ENCODE results near the gene FBXO28.
"Not testable (repeated sequence)": the region's sequence is repeated elsewhere in the genome, so short reads cannot be mapped to it uniquely, and the experiment has no call there.

Gene FBXO28, protein sequence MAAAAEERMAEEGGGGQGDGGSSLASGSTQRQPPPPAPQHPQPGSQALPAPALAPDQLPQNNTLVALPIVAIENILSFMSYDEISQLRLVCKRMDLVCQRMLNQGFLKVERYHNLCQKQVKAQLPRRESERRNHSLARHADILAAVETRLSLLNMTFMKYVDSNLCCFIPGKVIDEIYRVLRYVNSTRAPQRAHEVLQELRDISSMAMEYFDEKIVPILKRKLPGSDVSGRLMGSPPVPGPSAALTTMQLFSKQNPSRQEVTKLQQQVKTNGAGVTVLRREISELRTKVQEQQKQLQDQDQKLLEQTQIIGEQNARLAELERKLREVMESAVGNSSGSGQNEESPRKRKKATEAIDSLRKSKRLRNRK

DNA sequence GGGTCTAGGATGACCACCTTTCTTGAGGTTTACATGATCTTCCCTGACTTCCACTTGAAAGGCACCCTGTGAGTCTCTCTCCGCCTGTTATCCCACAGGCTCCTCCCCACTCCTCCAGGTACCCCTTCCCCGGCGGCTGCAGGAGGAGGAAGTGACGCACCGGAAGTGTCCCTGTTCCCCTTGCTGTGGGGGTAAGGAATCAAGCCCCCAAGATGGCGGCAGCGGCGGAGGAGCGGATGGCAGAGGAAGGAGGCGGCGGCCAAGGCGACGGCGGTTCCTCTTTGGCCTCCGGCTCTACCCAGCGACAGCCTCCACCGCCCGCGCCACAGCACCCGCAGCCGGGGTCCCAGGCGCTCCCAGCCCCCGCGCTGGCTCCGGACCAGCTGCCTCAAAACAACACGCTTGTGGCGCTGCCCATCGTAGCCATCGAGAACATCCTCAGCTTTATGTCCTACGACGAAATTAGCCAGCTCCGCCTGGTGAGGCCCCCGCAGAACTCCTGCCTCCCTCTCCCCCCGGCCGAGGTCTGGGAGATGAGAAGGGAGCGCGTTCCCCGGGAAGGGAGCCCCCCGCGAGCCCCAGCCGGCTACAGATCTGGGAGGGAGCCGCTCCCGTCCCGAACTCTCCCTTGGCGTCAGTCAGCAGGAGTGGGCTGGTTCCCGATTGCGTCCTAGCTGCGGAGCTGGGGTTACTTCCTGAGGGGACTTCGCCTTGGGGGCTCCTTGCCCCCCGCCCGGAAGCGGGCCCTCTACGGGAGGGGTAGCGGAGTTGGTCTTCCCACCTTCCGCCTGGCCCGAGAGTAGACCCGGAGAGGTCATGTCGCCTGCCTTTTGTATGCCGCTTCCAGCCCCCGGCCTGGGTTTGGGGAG lies at the start of gene FBXO28:
Gene FBXO28 (plus strand): TSS at position 194 of the 869 bp plus-strand sequence. CDS start 19 bp downstream, at position 213.
- peak; percentile 94 for DNase-seq (ENCODE audit: low read depth in 2 of 2)

DNA sequence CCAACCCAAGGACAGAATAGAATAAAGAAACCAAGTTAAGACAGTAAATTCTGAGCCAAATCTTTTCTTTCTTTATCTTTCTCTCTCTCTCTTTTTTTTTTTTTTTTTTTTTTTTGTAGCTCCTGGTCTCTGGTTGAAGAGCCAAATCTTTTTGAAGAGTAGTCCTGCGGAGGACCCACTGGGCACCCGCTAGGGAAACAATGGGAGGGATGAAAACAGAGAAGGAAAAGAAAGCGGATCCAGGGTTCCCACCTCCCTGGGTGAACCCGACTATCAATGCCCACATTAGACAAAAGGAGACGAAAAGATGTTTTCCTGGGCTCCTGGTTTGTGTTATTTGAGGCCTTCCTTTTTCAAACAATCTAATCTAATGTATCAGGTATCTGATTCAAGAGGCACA lies 49.8 kb upstream of the FBXO28 start:
- DNase-seq (ENCODE audit: low read depth in 2 of 2), result no peak

DNA sequence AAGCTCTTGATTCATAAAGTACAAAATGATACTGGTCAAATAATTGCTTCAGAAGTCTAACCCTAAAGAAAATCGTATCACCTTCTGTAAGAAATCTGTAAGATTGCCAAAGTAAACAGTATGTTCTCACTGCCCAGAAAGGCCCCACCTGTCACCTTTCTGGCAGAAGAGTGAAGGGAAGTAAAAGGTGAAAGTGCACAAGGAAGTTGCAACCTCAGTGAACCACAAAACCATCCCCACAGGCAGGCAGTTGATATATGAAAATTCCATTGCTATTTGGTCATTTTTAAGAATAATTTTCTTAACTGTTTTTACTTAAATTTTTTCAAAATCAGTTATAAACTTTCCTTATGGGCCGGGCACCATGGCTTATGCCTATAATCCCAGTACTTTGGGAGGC lies 48.5 kb upstream of the FBXO28 start:
- DNase-seq (ENCODE audit: low read depth in 2 of 2), result no peak

DNA sequence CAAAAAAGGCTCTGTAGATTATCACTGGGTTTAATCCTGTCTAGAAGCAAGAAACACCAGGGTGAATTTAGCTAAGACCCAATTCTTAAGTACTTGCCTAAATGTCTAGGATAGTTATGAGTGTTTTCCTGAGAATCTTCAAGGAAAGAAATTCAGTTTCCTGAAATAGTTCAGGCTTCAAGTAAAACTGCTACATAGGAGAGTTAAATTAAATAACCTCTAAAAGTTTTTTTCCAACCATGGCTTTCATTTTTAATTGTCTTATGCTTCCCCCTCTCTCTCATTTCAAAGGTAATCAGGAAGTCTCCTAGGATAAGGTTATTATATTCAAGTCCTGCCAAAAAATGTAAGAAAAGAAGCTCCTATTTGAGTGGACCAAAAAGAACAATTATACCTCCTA lies 46.7 kb upstream of the FBXO28 start:
- DNase-seq (ENCODE audit: low read depth in 2 of 2), result no peak

DNA sequence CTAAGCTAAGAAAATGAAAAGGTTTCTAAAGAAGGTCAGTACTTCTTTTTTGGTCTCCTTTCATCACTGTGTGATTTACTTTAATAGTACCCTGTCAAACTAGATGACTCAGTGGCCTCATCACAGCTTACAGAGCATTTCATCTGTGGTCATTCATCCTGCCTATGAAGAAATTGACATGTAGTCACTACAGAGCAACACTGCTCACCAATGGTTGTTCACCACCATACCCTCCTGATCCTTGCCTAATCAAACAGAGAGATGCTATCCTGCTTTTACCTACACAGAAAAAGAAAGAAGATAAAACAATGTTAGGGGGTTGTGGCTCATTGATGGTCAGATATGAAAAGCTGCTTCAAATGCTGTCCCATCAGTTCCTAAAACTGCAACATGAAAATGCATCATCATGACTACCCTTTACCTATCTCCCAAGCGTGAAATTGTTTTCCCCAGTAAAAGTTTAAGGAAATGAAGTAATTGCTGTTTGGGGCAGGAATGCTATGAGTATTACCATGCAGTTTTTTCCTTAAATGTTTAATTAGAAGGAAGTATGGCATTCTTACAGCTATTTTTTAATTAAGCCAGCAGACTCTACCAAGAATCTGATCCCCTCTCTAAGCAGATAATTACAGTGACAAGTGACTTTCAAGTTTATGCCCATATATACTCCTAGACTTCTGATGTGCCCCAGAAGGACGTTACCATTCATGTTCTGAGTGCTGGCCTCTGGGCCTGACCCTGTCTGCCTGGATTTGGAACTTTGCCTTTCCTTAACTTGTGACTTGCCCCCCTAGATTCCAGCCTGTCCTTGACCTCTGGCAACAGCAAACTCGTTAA lies 46.1 kb upstream of the FBXO28 start:
- DNase-seq (ENCODE audit: low read depth in 2 of 2), result no peak

DNA sequence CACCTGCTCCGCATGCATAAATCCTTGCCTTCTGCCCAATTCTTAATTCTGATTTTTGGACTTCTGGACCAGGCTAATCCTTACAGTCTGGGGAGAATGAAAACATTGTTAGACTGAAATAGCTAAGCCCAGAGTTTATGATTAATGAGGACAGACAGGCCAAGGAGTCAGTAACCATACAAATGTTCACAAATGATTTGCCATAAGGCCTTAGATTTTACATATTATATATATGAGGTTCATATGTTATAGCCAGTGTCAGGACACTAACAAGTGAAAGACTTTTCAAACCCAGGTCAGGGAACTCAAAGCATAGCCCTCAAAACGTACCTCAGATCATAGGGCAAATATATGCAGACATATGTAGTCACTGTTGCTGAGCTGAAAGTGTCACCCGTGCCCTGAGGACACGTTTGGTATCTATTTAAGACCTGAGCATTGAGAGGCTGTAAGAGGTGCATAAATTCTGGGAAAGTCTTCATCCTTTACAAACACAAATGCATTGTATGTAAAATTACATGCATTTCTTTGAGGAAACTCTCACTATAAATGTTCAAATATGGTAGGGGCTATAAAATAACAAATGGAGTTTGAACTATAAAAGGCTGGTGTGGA lies 45.3 kb upstream of the FBXO28 start:
- DNase-seq (ENCODE audit: low read depth in 2 of 2), result no peak

DNA sequence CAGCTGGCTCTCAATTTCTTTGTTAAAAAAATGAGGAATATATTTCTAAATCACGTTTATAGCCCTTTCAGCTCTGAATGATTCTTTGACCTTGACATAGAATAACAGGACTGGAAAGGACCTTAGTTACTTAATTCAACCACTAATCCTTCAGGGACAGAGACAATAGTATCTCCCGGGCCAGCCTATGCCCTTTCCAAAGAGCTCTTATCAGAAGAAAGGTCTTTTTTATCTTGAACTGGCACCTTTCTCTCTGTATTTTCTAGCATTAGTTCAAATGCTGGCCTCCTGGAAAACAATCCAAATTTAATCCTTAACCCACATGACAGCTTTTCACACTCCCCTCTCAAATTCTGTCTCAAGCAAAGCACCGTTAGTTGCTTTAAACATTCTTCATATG lies 44.8 kb upstream of the FBXO28 start:
- DNase-seq (ENCODE audit: low read depth in 2 of 2), result no peak

DNA sequence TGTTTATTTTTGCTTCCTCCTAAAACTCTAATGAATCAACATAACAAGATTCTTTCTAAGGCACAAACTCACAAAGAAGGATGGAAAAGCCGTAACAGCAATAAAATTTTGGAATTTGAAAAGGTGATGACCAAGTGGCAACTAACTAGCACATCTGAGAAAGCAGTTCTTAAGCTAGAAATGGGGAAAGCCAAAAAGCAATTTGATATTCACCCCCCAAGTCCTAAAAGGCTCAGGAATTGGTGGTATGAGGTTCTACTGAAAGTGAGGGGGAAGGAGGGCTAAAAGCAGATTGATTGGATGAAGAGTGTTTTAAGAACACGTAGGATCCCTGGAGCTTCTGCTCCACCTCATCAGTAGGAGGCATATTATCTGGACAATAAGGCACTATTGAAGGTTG lies 43.4 kb upstream of the FBXO28 start:
- DNase-seq (ENCODE audit: low read depth in 2 of 2), result no peak

DNA sequence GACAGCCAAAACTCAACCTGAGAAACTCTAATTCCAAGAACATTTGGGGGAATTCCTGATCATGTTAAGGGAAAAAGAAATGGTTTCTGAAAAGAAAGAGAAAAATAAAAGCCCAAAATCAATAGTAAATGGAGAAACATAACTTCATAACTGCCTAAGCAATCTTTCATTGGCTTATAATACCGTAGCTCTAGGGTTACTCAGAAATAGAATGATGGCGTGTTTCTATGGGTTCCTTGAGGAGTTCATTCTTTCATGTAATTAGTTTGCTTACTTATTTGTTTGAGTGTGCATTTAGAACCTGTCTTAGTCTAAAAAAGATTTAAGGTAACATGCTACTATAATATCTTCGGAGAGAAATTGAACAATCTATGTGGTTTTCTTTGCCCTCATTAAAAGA lies 37.5 kb upstream of the FBXO28 start:
- no peak for DNase-seq (ENCODE audit: low read depth in 2 of 2)

DNA sequence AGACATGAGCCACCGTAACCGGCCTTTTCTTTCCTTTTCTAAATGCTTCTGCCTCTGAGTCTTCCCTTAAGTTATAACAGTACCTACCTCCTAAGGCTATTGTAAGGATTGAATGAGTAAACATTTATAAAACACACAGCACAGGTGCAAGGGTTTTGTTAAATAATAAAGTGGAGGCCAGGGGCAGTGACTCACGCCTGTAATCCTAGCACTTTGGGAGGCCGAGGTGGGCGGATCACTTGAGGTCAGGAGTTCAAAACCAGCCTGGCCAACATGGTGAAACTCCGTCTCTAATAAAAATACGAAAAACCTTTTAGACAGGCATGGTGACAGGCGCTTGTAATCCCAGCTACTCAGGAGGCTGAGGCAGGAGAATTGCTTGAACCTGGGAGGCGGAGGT lies 34.3 kb upstream of the FBXO28 start:
- DNase-seq (ENCODE audit: low read depth in 2 of 2), result not testable (repeated sequence)

DNA sequence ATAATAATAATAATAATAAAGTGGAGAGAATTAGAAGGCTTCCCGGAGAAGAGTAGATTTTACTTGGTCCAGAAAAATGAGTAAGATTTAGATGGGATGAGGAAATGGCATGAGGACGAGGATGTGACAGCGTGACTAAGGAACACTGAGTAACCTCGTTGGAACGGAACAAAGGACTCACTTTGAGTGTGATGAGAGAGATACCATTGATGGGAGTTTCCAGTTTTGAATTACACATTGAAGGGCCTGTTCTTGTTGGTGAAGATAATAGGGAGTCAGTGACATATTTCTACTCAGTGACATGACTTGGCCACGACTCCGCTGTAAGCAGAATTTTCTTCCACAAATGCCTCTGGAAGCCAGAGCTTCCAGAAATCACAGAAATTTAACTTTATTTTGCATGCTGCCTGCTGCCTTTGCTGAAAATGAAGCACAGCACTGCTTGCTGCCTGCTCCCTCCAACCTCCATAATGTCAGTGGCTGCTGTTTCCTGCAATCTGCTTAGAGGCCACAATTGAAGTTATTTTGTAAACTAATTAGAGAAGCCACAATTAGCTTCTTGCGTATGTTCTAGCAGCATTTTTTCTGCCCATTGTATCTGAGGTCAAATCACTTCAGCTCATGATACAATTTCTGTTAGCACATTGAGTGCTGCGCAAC lies 33.7 kb upstream of the FBXO28 start:
- no peak for DNase-seq (ENCODE audit: low read depth in 2 of 2)

DNA sequence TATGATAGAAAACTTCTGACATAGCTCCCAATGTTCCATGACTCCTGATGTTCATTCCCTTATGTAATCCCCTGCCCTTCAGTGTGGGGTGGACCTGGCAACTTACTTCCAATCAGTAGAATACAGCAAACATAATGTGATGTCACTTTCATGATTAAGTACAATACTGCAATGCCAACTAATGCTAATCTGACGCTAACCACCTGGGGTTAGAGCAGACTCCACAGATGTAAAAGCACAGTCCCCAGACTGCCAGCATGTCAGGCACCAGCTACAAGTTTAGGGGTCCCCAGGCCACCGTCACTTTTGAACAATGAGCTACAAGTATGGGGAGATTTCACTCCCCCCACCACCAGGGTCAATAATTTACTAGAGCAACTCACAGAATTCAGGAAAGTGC lies 32.3 kb upstream of the FBXO28 start:
- DNase-seq (ENCODE audit: low read depth in 2 of 2), result no peak

DNA sequence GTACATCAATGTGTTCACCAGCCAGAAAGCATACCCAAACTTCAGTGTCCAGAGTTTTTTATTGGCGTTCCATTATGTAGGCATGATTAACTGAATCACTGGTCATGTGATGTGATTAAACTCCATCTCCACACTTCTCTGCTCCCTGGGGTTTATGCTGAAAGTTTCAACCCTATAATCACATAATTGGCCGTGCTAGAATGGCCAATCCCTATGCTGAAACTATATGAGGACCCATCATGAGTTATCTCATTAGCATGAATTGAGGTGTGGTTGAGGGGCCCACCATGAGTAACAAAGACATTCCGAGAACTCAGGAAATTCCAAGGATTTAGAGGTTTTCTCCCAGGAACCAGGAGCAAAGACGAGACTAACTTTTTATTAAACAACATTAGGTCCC lies 31.8 kb upstream of the FBXO28 start:
- no peak for DNase-seq (ENCODE audit: low read depth in 2 of 2)

DNA sequence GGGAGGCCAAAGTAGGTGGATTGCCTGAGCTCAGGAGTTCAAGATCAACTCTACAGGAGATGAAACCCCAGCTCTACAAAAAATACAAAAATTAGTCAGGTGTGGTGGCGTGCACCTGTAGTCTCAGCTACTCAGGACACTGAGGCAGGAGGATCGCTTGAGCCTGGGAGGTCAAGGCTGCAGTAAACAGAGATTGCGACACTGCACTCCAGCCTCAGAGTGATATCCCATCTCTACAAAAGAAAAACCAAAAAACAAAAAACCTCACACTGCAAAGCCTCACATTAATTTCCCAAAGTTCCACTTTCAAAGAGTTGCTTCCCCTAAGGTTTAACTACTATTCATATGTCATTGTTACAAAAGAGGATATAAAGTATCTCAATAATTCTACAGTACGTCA lies 29.0 kb upstream of the FBXO28 start:
- DNase-seq (ENCODE audit: low read depth in 2 of 2), result no peak

DNA sequence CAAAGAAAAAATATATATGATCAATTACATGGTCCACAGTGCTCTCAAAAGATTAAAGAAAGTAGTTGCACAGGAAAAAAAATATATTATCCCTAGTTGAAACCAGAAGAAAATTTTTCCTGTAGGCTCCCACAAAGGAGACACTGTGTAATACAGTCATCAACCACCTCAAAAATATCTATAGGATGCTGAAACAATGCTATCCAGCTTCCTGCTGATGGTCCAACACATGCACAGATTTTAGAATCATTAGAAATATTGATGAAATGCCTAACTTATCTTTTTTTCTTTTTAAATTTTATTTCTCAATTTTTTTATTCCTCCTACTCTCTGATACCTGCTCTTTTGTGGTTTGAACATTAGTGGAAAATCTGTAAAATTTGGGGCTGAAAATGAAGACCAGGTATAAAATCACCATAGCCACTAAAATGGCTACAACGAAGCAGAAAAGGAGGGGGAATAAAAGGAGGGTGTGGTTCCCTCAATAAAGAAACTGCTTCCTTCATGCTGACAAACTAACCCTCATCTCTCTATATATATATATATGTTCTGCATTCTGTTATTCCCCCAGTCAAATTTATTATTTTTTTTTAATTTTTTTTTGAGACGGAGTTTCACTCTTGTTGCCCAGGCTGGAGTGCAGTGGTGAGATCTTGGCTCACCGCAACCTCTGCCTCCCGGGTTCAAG lies 28.3 kb upstream of the FBXO28 start:
- no peak for DNase-seq (ENCODE audit: low read depth in 2 of 2)

DNA sequence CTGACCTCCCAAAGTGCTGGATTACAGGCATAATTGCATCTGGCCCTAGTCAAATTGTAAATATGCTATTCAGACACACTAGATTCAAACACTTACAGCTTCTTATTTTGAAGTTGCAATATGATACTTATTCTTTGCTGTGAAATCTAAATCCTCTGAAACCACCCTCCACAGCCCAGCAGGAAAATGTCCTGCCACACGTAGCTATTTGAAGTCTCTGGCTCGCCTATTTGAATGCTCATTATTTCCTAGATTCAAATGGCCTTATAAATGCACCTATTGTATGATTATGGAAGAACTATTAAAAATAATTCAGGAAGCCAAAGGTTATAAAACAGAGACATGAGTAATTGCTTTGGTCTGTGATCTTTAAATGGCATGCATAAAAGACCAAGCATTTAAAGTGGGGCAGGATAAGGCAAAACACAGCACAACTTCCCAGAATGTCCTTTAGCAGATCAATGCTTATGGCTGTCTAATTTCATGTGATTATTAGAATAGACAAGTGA lies 26.6 kb upstream of the FBXO28 start:
- DNase-seq (ENCODE audit: low read depth in 2 of 2), result no peak

DNA sequence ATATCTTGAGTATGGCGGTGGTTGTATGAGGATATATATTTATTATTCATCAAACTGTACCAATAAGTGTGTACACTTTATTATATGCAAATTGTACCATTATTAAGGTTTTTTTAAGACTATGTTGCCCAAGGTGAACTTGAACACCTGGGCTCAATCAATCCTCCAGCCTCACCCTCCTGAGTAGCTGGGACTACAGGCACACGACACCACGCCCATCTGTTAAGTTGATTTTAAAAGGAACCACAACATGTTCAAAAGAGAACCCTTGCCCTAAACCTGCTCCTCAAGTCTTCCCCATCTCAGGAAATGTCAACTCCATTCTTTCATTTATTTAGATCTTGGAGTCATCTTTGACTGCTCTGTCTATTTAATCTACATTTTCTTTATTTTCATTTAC lies 24.3 kb upstream of the FBXO28 start:
- DNase-seq (ENCODE audit: low read depth in 2 of 2), result no peak

DNA sequence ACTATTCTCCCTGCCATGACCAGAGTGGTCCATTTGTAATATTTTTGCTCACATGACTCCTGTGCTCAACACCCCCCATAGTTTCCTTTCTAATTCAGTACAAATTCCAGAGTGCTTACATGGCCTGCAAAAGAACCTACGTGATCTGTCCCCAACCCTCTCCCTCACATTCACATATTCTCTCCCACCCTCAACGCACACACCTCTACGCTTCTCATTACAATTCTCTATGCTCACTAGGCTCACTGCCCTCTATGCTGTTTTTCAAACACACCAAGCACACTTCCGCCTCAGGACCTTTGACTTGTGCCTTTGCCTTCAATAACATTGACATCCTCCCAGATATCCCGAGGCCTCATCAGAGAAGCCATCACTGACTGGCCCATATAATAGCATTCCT lies 23.8 kb upstream of the FBXO28 start:
- no peak for DNase-seq (ENCODE audit: low read depth in 2 of 2)

DNA sequence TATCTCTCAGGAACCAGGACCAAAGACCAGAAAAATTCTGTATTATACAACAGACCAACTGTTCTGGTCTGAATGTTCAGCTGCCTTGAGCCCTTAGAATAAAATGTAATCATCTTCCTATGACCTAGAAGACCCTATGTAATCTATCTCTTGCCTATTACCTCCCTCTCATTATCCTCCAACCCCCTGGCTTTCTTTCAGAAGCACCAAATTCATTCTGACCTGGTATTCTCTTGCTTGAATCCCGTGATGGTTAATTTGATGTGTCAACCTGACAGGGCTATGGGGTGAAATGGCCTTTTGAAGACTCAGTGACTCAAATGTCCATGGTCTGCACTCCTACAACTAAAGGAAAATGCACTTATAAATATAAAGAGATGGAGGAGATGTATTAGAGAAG lies 21.8 kb upstream of the FBXO28 start:
- DNase-seq (ENCODE audit: low read depth in 2 of 2), result no peak

DNA sequence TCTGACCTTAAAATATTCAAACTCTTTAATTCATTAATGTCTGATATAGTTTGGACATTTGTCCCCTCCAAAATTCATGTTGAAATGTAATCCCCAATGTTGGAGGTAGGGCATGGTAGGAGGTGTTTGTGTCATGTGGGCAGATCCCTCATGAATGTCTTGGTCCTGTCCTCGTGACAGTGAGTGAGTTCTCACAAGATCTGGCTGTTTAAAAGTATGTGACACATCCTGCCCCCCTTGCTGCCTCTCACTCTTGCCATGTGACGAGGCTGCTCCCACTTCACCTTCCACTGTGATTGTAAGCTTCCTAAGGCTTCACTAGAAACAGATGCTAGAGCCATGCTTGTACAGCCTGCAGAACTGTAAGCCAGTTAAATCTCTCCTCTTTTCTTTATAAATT lies 21.3 kb upstream of the FBXO28 start:
- no peak for DNase-seq (ENCODE audit: low read depth in 2 of 2)
